HepG2 (cell line): ENCODE results near the gene WDR81. TPM values are rescaled to one million over a fixed set of nuclear protein-coding genes. Genes with fewer than 3 reads are reported as not detected.

Source experiments
- HDAC2 ChIP-seq: sonication (generic); formaldehyde crosslinking; IDR thresholded peaks from 2 replicates; pipeline ENCODE4 v1.4.0; 2020; ENCODE audit warnings: missing genetic modification reagents
- HMG20A ChIP-seq: IDR thresholded peaks from 2 replicates; pipeline ENCODE4 v1.6.1; 2016; ENCODE audit warnings: borderline replicate concordance
- MAZ ChIP-seq, 2 experiments: sonication (generic) in 1 of 2; formaldehyde crosslinking in 1 of 2; IDR thresholded peaks; 2 replicates each; pipeline versions ENCODE4 v1.5.0 to v1.6.1; 2012 to 2020; ENCODE audit warnings: low read depth in 2 of 2, mild to moderate bottlenecking in 2 of 2, borderline replicate concordance in 1 of 2, improper control_type of control experiment in 1 of 2, low read length in 1 of 2, missing genetic modification reagents in 1 of 2, moderate library complexity in 1 of 2
- NFRKB ChIP-seq: fragments of 450-650 bp; IDR thresholded peaks from 2 replicates; pipeline ENCODE4 v1.6.1; 2017
- NONO ChIP-seq, 2 experiments: fragments of 450-650 bp in 1 of 2; sonication (generic) in 1 of 2; formaldehyde crosslinking in 1 of 2; IDR thresholded peaks in 1 of 2; conservative IDR thresholded peaks in 1 of 2; 2 replicates each; pipeline versions ENCODE4 v1.6.1 to v1.8.0; 2017 to 2022; ENCODE audit warnings: mild to moderate bottlenecking in 1 of 2, missing genetic modification reagents in 1 of 2, moderate library complexity in 1 of 2
- SP5 ChIP-seq: IDR thresholded peaks from 2 replicates; pipeline ENCODE4 v1.6.1; 2016; ENCODE audit warnings: low read depth, borderline replicate concordance
- TMF1 ChIP-seq: sonication (generic); formaldehyde crosslinking; IDR thresholded peaks from 2 replicates; pipeline ENCODE4 v1.8.1; 2022; ENCODE audit warnings: low read depth, missing genetic modification reagents
- ZBTB34 ChIP-seq: sonication (generic); formaldehyde crosslinking; IDR thresholded peaks from 2 replicates; pipeline ENCODE4 v1.8.0; 2022; ENCODE audit warnings: mild to moderate bottlenecking, missing genetic modification reagents
- ZNF160 ChIP-seq: sonication (generic); formaldehyde crosslinking; IDR thresholded peaks from 2 replicates; pipeline ENCODE4 v1.8.0; 2022; ENCODE audit warnings: mild to moderate bottlenecking, inconsistent platforms, missing genetic modification reagents
- ZNF563 ChIP-seq: sonication (generic); formaldehyde crosslinking; IDR thresholded peaks from 2 replicates; pipeline ENCODE4 v1.8.0; 2022; ENCODE audit warnings: mild to moderate bottlenecking, moderate library complexity, missing genetic modification reagents
- ZNF703 ChIP-seq: sonication (generic); formaldehyde crosslinking; IDR thresholded peaks from 2 replicates; pipeline ENCODE4 v1.5.1; 2020; ENCODE audit warnings: missing genetic modification reagents, mild to moderate bottlenecking, moderate library complexity, borderline replicate concordance
- ZSCAN12 ChIP-seq: sonication (generic); formaldehyde crosslinking; IDR thresholded peaks from 2 replicates; pipeline ENCODE4 v1.9.0; 2021; ENCODE audit warnings: mild to moderate bottlenecking, missing genetic modification reagents
- ZSCAN30 ChIP-seq: sonication (generic); formaldehyde crosslinking; IDR thresholded peaks from 2 replicates; pipeline ENCODE4 v1.5.0; 2020; ENCODE audit warnings: mild to moderate bottlenecking, missing genetic modification reagents
- polyA plus RNA-seq, 8 experiments: library from polyadenylated mRNA; depleted of rRNA in 3 of 8; stranded (reverse) in 7 of 8; unstranded in 1 of 8; fragments of >200 nt; fragmentation: Illumina TruSeq in 4 of 8; extraction: Trizol in 4 of 8; gene quantifications; 2 replicates each; pipeline versions ENCODE4 v1.2.1 to v1.2.3, GENCODE V29; 2011 to 2016; ENCODE audit warnings: low read depth in 4 of 8, missing spikeins in 1 of 8, mixed read lengths in 1 of 8; ENCODE audit not compliant: insufficient read depth in 1 of 8
- total RNA-seq, 5 experiments: library from RNA; depleted of rRNA; stranded (reverse); fragments of >200 nt; fragmentation: Illumina TruSeq; extraction: Trizol; gene quantifications; 2 replicates each; pipeline ENCODE4 v1.2.3, GENCODE V29; 2016; ENCODE audit warnings: low read depth in 1 of 5
- TF ChIP-seq, protein P1 (sequence below): sonication (generic); formaldehyde crosslinking; IDR thresholded peaks from 2 replicates; pipeline ENCODE4 v1.4.0; 2020; ENCODE audit warnings: missing genetic modification reagents, borderline replicate concordance
- TF ChIP-seq, protein P2 (sequence below): sonication (generic); formaldehyde crosslinking; IDR thresholded peaks from 2 replicates; pipeline ENCODE4 v1.5.0; 2020; ENCODE audit warnings: missing genetic modification reagents
- TF ChIP-seq, protein P3 (sequence below): IDR thresholded peaks from 2 replicates; pipeline ENCODE4 v1.6.1; 2018; ENCODE audit warnings: missing genetic modification reagents, mild to moderate bottlenecking, missing compliant biosample characterization
- TF ChIP-seq, protein P4 (sequence below): sonication (generic); formaldehyde crosslinking; IDR thresholded peaks from 2 replicates; pipeline ENCODE4 v1.4.0; 2020; ENCODE audit warnings: missing genetic modification reagents, mild to moderate bottlenecking, borderline replicate concordance

WDR81 gene
- total and polyA plus RNA-seq, 2 of the 13 experiments (the other 11 are each of a cell fraction or from before 2014, with no cell fraction given), result 9.1 to 16.7 TPM

DNA sequence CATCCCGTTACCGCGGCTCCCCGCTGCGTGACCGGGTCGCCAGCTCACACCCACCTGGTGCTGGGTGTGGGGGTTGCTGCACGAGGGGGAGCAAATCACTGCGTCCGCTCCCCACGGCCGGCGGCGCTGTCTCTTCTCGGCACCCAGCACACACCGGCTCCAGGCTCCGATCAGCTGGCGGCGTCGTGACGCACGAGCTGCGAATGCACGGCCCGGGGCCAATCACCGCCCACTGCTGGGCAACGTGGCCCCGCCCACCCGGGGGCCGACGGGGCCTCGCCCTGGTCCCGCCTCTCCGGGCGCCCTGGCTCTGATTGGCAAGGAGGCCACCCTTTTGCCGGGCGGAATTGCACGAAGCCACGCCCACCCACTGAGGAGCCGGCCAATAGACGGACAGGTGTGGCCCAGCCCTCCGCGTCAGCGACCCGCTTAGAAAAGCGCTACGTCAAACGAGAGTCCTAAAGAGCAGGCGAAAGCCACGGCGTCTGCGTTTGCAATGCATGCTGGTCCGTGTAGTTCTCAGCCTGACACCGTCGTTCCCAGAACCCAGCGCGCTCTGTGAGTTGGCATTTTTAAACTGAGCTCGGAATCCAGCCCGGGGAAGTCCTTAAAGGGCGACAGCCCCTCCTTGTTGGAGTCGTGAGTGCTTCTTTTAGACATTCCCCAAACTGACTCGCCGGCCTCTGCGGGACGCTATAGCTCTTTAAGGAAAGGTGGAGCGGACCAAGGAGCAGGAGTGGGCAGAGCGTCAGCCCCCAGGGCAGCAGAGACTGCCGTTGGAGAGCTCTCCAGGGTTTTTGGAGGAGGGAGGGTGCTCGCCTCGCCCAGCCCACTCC lies 8.2 kb upstream of the WDR81 start (continued):
- TF ChIP-seq, protein P1, sequence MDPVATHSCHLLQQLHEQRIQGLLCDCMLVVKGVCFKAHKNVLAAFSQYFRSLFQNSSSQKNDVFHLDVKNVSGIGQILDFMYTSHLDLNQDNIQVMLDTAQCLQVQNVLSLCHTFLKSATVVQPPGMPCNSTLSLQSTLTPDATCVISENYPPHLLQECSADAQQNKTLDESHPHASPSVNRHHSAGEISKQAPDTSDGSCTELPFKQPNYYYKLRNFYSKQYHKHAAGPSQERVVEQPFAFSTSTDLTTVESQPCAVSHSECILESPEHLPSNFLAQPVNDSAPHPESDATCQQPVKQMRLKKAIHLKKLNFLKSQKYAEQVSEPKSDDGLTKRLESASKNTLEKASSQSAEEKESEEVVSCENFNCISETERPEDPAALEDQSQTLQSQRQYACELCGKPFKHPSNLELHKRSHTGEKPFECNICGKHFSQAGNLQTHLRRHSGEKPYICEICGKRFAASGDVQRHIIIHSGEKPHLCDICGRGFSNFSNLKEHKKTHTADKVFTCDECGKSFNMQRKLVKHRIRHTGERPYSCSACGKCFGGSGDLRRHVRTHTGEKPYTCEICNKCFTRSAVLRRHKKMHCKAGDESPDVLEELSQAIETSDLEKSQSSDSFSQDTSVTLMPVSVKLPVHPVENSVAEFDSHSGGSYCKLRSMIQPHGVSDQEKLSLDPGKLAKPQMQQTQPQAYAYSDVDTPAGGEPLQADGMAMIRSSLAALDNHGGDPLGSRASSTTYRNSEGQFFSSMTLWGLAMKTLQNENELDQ, result no peak
- TF ChIP-seq, protein P2, sequence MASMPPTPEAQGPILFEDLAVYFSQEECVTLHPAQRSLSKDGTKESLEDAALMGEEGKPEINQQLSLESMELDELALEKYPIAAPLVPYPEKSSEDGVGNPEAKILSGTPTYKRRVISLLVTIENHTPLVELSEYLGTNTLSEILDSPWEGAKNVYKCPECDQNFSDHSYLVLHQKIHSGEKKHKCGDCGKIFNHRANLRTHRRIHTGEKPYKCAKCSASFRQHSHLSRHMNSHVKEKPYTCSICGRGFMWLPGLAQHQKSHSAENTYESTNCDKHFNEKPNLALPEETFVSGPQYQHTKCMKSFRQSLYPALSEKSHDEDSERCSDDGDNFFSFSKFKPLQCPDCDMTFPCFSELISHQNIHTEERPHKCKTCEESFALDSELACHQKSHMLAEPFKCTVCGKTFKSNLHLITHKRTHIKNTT (CRISPR knock-in tag), result no peak
- TF ChIP-seq ZNF703 (CRISPR knock-in tag) (no peak; the same call in 1 of the 2 replicates), ZNF563 (CRISPR knock-in tag) (no peak; the same call in 1 of the 2 replicates), NONO (IDR thresholded peaks at IDR 0.05) (no peak), NONO (CRISPR knock-in tag; conservative IDR thresholded peaks at IDR 0.05) (peak; percentile 72; the same call in 1 of the 2 replicates), ZBTB34 (CRISPR knock-in tag) (no peak), ZNF160 (CRISPR knock-in tag) (no peak), ZSCAN12 (CRISPR knock-in tag) (0 out of 2 replicates have a peak, but pooled peaks have one; percentile 43), SP5 (CRISPR knock-in tag) (peak; percentile 43; the same call in 1 of the 2 replicates), MAZ (IDR thresholded peaks at IDR 0.05; ENCODE audit: borderline replicate concordance, low read depth, low read length) (peak; percentile 80; the same call in 1 of the 2 replicates), MAZ (CRISPR knock-in tag; IDR thresholded peaks at IDR 0.05; ENCODE audit: low read depth) (peak; percentile 46), HDAC2 (CRISPR knock-in tag) (peak; percentile 50; the same call in 1 of the 2 replicates), HMG20A (no peak), TMF1 (CRISPR knock-in tag) (no peak), ZSCAN30 (CRISPR knock-in tag) (no peak), NFRKB (no peak)
- TF ChIP-seq, protein P3, sequence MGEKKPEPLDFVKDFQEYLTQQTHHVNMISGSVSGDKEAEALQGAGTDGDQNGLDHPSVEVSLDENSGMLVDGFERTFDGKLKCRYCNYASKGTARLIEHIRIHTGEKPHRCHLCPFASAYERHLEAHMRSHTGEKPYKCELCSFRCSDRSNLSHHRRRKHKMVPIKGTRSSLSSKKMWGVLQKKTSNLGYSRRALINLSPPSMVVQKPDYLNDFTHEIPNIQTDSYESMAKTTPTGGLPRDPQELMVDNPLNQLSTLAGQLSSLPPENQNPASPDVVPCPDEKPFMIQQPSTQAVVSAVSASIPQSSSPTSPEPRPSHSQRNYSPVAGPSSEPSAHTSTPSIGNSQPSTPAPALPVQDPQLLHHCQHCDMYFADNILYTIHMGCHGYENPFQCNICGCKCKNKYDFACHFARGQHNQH (CRISPR knock-in tag), result no peak
- TF ChIP-seq, protein P4, sequence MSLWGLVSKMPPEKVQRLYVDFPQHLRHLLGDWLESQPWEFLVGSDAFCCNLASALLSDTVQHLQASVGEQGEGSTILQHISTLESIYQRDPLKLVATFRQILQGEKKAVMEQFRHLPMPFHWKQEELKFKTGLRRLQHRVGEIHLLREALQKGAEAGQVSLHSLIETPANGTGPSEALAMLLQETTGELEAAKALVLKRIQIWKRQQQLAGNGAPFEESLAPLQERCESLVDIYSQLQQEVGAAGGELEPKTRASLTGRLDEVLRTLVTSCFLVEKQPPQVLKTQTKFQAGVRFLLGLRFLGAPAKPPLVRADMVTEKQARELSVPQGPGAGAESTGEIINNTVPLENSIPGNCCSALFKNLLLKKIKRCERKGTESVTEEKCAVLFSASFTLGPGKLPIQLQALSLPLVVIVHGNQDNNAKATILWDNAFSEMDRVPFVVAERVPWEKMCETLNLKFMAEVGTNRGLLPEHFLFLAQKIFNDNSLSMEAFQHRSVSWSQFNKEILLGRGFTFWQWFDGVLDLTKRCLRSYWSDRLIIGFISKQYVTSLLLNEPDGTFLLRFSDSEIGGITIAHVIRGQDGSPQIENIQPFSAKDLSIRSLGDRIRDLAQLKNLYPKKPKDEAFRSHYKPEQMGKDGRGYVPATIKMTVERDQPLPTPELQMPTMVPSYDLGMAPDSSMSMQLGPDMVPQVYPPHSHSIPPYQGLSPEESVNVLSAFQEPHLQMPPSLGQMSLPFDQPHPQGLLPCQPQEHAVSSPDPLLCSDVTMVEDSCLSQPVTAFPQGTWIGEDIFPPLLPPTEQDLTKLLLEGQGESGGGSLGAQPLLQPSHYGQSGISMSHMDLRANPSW (CRISPR knock-in tag), result no peak; the same call in 1 of the 2 replicates
